Right renal cortex interstitium (tissue), 3 donors: ENCODE data around the gene FURIN. TPM values are rescaled to one million over a fixed set of nuclear protein-coding genes. Genes with fewer than 3 reads are reported as not detected.
A peak's percentile ranks its signal among the peaks of the same experiment; 100 is the strongest.
"Not testable (repeated sequence)": the region's sequence is repeated elsewhere in the genome, so short reads cannot be mapped to it uniquely, and the experiment has no call there.

ENCODE experiments used
- DNase-seq, 3 donors: peaks; one replicate each; pipeline ENCODE4 v3.0.0-alpha.2; 2013; ENCODE audit warnings: low read depth in 3 of 3, low spot score in 2 of 3
- polyA plus RNA-seq, 3 donors: library from polyadenylated mRNA; unstranded; fragments of 120-200 nt; gene quantifications; one replicate each; pipeline ENCODE4 v1.2.1, GENCODE V29; 2013; ENCODE audit not compliant: insufficient read length in 3 of 3

FURIN gene
- polyA plus RNA-seq, 3 donors: 41.1 to 46.6 (median 42.1) TPM

DNA sequence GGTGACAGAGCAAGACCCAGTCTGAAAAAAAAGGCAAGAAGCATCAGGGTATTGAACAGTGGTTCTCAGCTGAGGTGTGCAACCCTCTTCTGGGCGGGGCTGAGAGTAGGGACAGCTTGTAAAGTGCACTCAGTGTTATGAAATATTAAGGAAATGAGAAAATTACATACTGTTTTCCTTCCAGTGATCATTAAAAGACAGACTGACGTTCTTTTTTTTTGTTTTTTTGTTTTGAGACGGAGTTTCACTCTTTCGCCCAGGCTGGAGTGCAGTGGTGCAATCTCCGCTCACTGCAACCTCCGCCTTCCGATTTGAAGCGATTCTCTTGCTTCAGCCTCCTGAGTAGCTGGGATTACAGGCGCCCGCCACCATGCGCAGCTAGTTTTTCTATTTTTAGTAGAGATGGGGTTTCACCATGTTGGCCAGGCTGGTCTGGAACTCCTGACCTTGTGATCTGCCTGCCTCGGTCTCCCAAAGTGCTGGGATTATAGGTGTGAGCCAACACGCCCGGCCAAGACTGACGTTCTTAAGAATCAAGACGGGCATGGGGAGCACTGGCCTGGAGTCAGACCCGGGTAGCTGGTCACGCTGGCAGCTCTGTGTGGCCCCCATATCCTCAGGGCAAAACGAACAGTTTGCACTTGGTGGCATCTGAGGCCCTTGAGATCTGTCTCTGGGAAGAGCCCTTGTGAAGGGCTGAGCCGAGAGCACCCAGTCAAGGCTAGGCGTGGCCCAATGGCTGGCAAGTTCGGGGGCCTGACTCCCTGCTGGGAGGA is 46.1 kb downstream of the FURIN start:
- no peak for DNase-seq

DNA sequence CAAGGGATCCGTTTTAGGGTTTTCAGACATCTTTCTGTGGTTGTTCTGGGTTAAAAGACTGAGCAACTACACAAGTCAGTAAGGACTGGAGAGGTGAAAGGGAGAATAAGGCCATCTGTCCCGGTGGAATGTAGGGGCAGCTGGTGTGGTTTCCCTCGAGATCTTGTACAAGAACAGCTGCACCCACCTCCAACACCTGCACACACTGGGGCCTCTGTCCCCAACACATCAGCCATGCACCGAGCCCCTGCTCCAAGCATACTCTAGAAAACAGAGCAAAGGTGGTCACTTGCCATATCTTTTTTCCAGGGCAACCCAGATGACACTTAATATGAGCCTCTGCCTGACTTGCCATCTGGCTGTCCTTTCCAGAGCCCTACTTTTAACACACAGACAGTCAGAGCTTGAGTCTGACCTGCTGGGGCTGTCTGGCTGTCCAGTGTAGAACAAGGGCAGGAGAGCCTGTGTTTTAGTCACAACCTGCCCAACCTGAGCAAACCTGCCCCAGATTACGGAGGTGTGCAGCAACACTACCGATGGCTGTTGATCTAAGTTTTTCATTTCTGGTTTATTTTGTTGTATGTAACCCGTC is 46.9 kb downstream of the FURIN start:
- no peak for DNase-seq

DNA sequence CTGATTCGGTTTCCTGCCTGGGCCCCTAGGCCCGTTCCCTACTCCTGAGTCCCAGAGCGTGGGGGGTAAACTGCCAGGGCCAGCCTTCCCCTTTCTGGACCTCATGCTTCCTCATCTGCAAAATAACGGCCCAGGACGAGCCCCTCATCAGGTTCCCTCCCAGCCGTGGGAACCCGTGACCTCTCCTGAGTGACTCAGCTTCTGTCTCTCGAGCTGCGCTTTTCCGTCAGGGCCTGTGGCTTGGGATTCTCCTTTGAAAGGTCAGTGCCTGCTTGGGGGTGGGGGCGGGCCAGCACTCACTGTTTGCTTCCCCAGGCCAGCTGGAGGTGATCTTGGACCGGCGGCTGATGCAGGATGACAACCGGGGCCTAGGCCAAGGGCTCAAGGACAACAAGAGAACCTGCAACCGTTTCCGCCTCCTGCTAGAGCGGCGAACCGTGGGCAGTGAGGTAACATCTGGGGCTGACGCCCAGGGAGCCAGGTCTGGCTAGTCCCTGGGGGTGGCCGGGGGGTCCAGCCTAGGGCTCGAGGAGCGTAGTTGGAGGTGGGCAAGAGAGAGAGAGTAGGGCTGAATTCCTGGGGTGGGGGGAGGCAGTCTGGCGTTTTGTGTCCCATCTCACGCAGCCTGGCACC is 47.5 kb downstream of the FURIN start:
- DNase-seq: no peak

DNA sequence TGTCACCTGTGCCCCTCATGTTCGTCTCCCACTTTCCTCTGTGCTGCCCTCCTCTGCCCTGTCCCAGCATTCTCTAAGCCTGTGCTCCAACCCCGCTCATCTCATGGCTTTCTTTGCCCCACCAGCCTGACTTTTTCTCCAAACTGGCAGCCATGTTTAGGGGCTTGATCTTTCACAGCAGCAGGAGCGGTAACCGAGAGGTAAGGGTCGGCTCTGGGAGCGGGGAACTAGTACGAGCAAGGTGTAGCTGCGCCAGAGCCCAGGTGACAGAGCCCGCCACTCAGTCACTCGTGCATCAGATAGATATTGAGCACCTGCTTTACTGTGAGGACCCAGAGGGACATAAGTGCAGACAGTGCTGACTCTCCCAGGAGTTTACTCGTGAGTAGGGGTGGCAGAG is 48.1 kb downstream of the FURIN start:
- DNase-seq: no peak

DNA sequence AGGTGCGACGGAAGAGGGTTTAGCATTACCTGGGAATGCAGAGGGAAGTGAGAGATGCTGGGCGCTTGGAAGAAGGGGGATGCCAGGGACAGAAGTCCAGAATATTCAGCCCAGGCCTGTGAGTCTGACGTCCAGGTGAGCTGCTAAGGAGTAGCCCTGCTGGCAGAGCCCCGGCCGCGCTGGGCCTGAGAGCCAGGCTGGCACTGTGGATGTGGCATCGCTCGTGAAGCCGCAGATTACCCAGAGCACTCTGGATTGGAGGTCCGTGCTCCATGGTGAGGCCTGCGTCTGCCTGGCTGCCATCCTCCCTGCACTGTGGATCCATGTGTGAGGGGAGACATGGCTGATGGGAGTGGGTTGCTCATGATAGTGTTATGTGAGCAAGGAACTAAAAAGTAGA is 49.2 kb downstream of the FURIN start:
- no peak for DNase-seq

DNA sequence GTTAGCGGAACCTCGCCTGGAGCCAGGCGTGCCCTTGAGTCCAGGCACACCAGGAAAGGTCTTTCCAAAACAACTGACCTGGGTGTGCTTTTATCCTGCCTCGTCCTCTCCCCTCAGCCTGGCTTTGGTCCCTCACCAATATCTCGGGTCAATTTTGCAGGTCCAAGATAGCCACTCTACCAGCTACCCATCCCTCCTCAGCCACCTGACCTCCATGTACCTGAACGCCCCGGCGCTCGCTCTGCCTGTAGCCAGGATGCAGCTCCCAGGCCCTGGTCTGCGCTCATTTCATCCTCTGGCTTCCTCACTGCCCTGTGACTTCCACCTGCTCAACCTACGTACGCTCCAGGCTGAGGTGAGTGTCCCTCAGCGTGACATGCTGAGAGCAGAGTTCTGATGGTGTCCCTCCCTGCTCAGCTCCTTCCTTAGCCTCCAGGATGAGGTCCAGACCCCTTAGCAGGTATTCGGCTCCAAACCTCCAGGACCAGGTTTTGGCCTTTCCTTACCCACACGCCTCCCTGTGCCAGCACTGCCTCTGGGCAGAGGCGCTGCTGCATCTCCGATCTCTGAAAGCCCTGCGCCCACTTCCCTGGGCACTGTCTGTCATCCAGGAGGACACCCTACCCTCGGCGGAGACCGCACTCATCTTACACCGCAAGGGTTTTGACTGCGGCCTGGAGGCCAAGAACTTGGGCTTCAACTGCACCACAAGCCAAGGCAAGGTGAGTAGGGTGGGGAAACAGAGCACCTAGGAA is 49.8 kb downstream of the FURIN start:
- DNase-seq: no peak

DNA sequence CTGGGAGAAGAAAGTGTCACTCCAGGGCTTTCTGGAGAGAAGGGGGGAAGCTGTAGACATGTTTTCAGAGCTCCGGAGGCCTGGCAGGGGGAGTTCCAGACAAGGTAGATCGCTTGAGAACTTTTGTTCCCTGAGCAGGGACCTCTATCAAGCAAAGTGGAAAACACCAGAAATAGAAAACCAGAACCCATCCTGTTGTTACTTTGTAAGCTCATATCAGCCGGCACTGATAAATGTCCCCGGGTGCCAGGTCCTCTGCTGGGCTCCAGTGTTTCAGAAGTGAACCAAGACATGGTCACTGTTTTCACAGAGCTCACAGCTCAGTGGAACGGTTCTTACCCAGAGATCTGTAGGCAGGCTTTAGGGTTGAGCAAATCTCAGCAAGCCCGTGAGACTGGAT is 50.4 kb downstream of the FURIN start:
- no peak for DNase-seq

DNA sequence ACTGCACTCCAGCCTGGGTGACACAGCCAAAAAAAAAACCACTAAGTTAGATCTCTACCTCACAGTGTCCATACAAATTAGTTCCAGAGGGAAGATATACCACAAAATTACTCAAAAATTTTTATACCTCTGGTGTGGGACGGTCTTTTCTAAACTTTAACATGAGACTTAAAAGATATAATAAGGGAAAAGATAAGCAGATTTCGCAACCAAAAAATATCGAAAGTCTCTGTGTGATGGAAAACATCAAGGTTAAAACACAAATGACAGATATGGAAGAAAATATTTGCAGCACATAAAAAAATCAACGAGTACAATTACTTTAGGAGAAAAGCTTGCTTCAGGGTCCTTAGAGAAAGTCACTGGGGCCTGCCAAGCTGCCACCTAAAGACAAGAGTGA is 53.5 kb downstream of the FURIN start:
- no peak for DNase-seq

DNA sequence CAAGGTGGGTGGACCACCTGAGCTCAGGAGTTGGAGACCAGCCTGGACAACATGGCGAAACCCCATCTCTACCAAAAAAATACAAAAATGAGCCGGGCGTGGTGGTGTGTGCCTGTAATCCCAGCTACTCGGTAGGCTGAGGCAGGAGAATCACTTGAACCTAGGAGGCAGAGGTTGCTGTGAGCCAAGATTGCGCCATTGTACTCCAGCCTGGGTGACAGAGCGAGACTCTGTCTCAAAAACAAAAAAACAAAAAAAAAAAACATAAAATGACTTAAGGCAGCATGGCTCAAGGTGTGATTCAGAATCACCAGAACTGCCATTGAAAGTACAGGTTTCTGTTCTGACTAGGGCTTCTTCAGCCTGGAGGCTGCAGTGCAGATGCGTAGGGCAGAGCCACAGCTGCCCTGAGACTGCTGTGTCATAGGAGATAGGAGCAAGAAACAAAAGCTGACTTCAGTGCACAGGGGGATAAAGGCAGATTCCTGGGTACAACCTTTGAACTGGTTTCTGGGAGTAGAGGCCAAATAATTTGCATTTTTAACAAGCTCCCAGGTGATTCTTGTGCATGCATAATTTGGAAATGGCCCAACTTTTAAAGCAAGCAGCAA is 54.4 kb downstream of the FURIN start:
- DNase-seq: not testable (repeated sequence)

DNA sequence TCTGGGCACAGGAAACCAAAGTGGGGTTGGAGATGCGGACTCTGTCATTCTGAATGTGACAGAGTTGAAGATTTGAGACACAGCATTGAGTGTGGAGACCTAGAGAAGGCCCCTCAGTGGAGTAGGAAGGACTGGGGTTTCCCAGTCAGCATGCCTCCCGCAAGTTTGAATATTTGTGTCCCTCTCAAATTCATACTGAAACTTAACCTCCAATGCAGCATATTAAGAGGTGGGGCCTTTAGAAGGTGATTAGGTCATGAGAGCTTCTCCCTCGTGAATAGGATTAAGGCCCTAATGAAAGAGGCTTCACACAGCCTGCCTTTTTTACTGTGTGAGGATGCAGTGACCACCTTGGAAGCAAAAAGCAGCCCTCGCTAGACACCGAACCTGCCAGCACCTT is 56.0 kb downstream of the FURIN start:
- DNase-seq: no peak

DNA sequence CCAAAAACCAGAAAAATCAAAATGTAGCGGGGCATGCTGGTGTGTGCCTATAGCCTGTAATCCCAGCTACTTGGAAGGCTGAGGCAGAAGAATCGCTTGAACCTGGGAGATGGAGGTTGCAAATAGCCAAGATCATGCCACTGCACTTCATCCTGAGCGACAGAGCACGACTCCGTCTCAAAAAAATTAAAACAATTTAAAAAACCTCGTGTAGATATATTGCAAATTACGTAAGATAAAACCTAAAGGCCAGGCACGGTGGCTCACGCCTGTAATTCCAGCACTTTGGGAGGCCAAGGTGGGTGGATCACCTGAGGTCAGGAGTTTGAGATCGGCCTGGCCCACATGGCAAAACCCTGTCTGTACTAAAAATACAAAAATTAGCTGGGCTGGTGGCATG is 58.4 kb downstream of the FURIN start:
- DNase-seq: not testable (repeated sequence)

DNA sequence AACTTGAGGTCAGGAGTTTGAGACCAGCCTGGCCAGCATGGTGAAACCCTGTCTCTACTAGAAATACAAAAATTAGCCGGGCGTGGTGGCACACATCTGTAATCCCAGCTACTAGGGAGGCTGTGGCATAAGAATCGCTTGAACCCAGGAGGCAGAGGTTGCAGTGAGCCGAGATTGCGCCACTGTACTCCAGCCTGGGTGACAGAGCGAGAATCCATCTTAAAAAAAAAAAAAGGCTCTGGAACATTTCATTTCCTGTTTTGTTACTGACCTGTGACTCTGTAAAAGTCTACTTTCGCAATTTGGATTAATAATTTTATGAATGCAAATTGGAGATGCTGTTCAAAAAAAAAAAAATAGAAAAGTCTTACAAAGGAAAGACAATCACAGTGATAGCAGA is 59.7 kb downstream of the FURIN start:
- DNase-seq: not testable (repeated sequence)

DNA sequence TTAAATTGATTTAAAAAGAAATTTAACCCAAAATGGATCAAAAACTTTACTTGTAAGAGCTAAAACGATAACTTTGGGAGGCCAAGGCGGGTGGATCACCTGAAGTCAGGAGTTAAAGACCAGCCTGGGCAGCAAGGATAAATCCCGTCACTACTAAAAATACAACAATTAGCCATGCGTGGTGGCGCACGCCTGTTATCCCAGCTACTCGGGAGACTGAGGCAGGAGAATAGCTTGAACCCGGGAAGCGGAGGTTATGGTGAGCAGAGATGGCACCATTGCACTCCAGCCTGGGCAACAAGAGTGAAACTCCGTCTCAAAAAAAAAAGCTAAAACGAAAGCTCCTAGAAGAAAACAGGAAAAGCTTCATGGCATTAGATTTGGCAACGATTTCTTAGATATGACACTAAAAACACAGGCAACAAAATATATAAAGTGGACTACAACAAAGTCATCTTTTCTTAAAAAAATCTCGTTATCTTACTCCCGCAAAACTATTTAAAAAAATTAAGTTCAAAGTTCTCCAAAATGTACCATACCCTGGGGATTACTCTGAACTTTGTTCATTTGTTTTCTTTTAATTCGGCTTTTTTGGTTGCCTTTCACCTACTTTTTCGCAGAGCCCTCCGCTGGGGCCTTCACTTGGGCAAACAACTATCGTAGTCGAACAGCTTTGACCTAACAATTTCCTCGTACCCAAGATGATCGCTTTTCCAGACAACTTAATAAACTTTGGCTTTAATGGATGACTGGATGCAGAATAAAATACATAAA is 61.0 kb downstream of the FURIN start:
- DNase-seq: no peak

DNA sequence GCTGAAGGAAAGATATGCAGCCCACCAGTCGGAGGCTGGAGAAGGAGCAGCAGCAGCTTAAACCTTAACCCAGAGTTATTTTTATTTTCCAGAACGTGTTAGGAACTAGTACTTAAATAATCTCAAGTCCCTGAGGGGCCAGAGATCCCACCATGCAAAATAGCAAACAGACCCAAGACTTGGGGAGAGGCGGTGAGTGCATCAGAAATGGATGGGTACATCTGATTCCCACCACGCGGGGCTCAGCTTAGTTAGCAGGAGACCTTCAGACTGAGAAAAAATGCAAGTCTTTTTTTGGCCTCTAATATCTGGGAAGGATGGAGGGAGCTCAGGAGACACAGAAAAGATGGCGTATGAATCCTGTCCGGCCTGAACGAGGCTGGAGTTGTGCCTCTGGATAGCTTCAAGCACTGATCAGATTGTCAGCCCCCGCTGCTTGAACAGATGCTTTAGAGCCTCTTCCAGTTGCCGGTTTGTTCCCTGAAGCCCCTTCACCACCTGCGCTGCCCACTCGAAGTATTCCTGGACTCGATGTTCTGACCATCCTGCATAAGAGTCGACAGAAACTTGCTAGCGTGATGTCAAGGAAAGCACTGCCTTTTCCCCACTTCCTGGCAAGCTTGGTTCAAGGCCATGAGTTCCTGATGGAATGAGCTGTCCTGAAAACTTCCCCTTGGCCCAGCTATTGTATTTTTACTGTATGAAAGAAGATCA is 62.6 kb downstream of the FURIN start:
- DNase-seq: no peak

DNA sequence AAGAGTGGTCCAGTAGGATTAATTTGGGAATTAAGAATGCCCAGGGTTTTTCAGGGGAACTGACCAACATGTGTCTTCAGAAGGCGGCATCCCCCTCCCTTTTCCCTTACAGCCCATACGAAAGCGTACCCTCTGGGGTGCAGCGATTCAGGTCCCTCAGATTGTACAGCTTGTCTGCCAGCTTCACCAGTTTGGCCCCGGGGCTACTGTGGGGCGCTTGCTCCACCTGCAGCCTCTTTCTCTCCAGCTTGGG is 63.1 kb downstream of the FURIN start:
- DNase-seq: no peak

DNA sequence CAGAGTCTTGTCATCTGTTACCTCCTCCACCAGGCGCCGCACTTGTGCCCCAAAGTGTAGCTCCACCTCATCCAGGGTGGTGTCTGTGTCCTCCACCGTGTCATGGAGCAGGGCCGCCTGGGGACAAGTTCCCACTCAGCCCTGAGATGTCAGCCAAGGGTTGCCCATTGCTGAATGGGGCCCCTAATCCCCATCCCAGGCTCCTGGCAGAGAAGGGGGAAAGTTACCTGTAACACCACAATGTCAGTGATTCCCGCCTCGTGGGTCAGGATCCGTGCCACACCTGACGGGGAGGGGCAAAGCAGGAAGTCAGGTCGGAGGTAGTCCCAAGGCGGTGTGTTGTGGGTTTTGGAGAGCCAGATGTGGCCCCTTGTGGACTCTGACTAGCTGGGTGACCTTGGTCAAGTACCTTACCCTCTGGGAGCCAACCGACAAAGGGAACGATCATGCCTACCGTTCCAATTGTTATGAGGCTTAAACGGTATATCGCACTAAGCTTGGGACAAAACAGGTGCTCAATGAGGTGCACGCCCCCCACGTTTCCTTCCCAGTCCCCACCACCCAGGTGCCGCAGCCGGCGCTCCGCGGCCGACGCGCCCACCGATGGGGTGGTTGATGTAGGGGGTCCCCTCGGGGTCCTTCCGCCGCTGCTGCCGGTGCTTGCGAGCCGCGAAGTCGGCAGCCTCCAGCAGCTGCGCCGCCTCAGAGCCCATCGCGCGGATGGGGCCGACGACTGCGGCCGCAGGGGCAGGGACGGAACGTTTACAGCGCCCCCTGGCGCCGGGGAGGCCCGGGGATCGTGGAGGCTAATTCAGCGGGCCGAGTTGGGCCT is 63.7 kb downstream of the FURIN start, which contains the start of gene HDDC3:
HDDC3 (minus strand) TSS at position 722 of the 832 bp plus-strand sequence; CDS start at position 713, 9 bp downstream.
- DNase-seq: peak; percentile 29 to 78 (median 60)

DNA sequence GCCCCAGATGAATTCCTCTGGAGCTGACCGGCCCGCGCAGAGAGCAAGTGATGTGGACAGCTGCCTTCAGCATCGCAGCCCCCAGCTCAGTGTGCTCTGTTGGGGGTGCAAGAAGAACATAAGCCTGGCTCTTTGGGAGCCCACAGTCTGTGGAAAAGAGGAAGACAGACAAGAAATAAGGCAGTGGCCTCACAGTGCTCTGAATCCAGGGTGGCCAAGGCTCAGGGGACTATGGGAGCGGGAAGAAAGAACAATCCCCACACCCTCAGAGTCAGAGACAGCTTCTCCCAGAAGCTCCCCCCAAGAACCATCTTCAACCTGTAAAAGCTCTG is 64.2 kb downstream of the FURIN start:
- no peak for DNase-seq
